GM12878 (cell line): ENCODE data around the gene ZMYM5. TPM values are rescaled to one million over a fixed set of nuclear protein-coding genes. Genes with fewer than 3 reads are reported as not detected.
A peak's percentile ranks its signal among the peaks of the same experiment; 100 is the strongest.

Experiments
- ATAC-seq: fragments of 200-7000 bp; cut with Tn5 transposase; 3 replicates; pipeline ENCODE4 v1.9.1; 2020; ENCODE audit warnings: mild to moderate bottlenecking, moderate library complexity
- Bru-seq: library from RNA; stranded (reverse); fragments of 400-500 nt; gene quantifications from one replicate; lab custom pipeline; 2021; lab: Mats Ljungman, UMichigan
- BruChase-seq, 2 experiments: library from RNA; stranded (reverse); fragments of 400-500 nt; gene quantifications; one replicate each; lab custom pipeline; 2021; lab: Mats Ljungman, UMichigan
- BruUV-seq: library from RNA; stranded (reverse); fragments of 400-500 nt; replicated peaks from 2 replicates; lab custom pipeline; 2021; lab: Mats Ljungman, UMichigan
- CTCF ChIA-PET: fragments of 300-600 bp; sonication (Branson Sonifier 250); formaldehyde crosslinking; extraction: SDS; loops from one replicate; lab custom pipeline; 2021; ENCODE audit warnings: inconsistent platforms; lab: Yijun Ruan, JAX
- POLR2A ChIA-PET: fragments of 350-600 bp; formaldehyde crosslinking; extraction: SDS; loops from one replicate; lab custom pipeline; 2021; ENCODE audit warnings: inconsistent platforms; lab: Charles Lee
- RAD21 ChIA-PET: fragments of 300-600 bp; sonication (Branson Sonifier 250); formaldehyde crosslinking; loops from one replicate; lab custom pipeline; 2023; ENCODE audit warnings: antibody characterized with exemption; ENCODE audit not compliant: unreplicated experiment; lab: Charles Lee
- SMC1A ChIA-PET: fragments of 300-600 bp; sonication (Branson Sonifier 250); formaldehyde crosslinking; loops from one replicate; lab custom pipeline; 2023; ENCODE audit not compliant: unreplicated experiment, uncharacterized antibody; lab: Charles Lee
- DNase-seq: peaks from one replicate; pipeline ENCODE4 v3.0.0-alpha.2; 2011; ENCODE audit warnings: low read depth, low spot score
- FAIRE-seq: peaks from 3 replicates; lab custom pipeline; 2011; peaks lifted over from hg19 to GRCh38; lab: Jason Lieb, UNC
- H2AFZ ChIP-seq: 2 replicates; pipeline ENCODE4 v1.6.0; 2011; ENCODE audit warnings: low read depth, low read length, control low read depth; ENCODE audit not compliant: control insufficient read depth
- H3K27ac ChIP-seq: 2 replicates; pipeline ENCODE4 v1.5.1; 2011; ENCODE audit warnings: control low read depth; ENCODE audit not compliant: control insufficient read depth, insufficient read depth
- H3K27me3 ChIP-seq, 2 experiments: replicated peaks in 1 of 2; 2 replicates each; pipeline versions ENCODE4 v1.6.0 to v1.6.1; 2011; ENCODE audit warnings: low read length in 1 of 2; ENCODE audit not compliant: control insufficient read depth in 2 of 2, insufficient read depth in 2 of 2
- H3K36me3 ChIP-seq, 2 experiments: 2 replicates each; pipeline ENCODE4 v1.5.1; 2011; ENCODE audit warnings: low read length in 1 of 2; ENCODE audit not compliant: control insufficient read depth in 2 of 2, insufficient read depth in 2 of 2
- H3K4me1 ChIP-seq: 2 replicates; pipeline ENCODE4 v1.6.1; 2011; ENCODE audit warnings: mild to moderate bottlenecking, low read length, moderate library complexity, mixed read lengths; ENCODE audit not compliant: control insufficient read depth, insufficient read depth
- H3K4me2 ChIP-seq: 2 replicates; pipeline ENCODE4 v1.6.0; 2011; ENCODE audit warnings: control low read depth; ENCODE audit not compliant: control insufficient read depth, insufficient read depth
- H3K4me3 ChIP-seq: fragments of 200-600 bp; sonication (generic); 2 replicates; pipeline ENCODE4 v1.5.1; 2016
- H3K79me2 ChIP-seq: 2 replicates; pipeline ENCODE4 v1.6.0; 2011; ENCODE audit warnings: low read length; ENCODE audit not compliant: control insufficient read depth, insufficient read depth
- H3K9ac ChIP-seq: 2 replicates; pipeline ENCODE4 v1.8.0; 2011; ENCODE audit warnings: low read length, control low read depth, mixed read lengths; ENCODE audit not compliant: control insufficient read depth, insufficient read depth
- H3K9me3 ChIP-seq: replicated peaks from 3 replicates; pipeline ENCODE4 v1.5.1; 2011; ENCODE audit warnings: mild to moderate bottlenecking, low read length; ENCODE audit not compliant: control insufficient read depth, insufficient read depth
- H4K20me1 ChIP-seq: 2 replicates; pipeline ENCODE4 v1.6.0; 2011; ENCODE audit not compliant: control insufficient read depth, insufficient read depth
- ATF7 ChIP-seq: fragments of 450-650 bp; IDR thresholded peaks from 2 replicates; pipeline ENCODE4 v1.6.1; 2016; ENCODE audit warnings: low read depth, mild to moderate bottlenecking
- EZH2 ChIP-seq: IDR thresholded peaks from 2 replicates; pipeline ENCODE4 v1.6.1; 2012; ENCODE audit warnings: low read depth, mild to moderate bottlenecking, control low read depth, inconsistent platforms, low read length, borderline replicate concordance; ENCODE audit not compliant: control insufficient read depth
- HCFC1 ChIP-seq: fragments of 150-350 bp; IDR thresholded peaks from 2 replicates; pipeline ENCODE4 v1.6.1; 2014; ENCODE audit warnings: low read length
- HDAC6 ChIP-seq: fragments of 200-600 bp; sonication (generic); IDR thresholded peaks from one replicate; pipeline ENCODE4 v1.8.0; 2017; ENCODE audit warnings: antibody characterized with exemption; ENCODE audit not compliant: unreplicated experiment
- IKZF1 ChIP-seq: fragments of 450-650 bp; conservative IDR thresholded peaks from 2 replicates; pipeline ENCODE4 v1.6.1; 2017; ENCODE audit warnings: antibody characterized with exemption, mild to moderate bottlenecking
- MEF2A ChIP-seq: IDR thresholded peaks from 2 replicates; pipeline ENCODE4 v1.6.1; 2011; ENCODE audit warnings: low read depth, mild to moderate bottlenecking, low read length, moderate library complexity; ENCODE audit not compliant: insufficient read depth
- NFXL1 ChIP-seq: fragments of 450-650 bp; IDR thresholded peaks from 2 replicates; pipeline ENCODE4 v1.6.1; 2017; ENCODE audit warnings: antibody characterized with exemption, mild to moderate bottlenecking, borderline replicate concordance
- TARDBP ChIP-seq: IDR thresholded peaks from 2 replicates; pipeline ENCODE4 v1.6.1; 2016; ENCODE audit warnings: borderline replicate concordance
- WGBS: methylation state at CpG from one replicate; pipeline ENCODE4 v1.1.6; 2016; ENCODE audit warnings: low lambda C conversion rate; ENCODE audit not compliant: insufficient replicate concordance, insufficient coverage; ENCODE audit errors: missing lambda C conversion rate; 5-methylcytosine and 5-hydroxymethylcytosine counted together
- in situ Hi-C: fragments of 300-500 bp; cut with MboI; formaldehyde crosslinking; loops from 9 replicates; pipeline ENCODE4 v1.14.3; 2018; ENCODE audit warnings: mixed read lengths
- intact Hi-C: fragments of 100-400 bp; cut with micrococcal nuclease; formaldehyde crosslinking; loops from one replicate; pipeline ENCODE4 v1.14.2; 2022; ENCODE audit not compliant: unreplicated experiment
- long read RNA-seq, 2 experiments: library from polyadenylated mRNA; unstranded; transcript quantifications; one replicate each; pipeline ENCODE4 v2.0.0, GENCODE V29; 2019 to 2020
- polyA minus RNA-seq, 3 experiments: library from RNA; depleted of rRNA, polyadenylated mRNA; stranded (reverse); fragments of >200 nt; gene quantifications; 2 replicates each; pipeline ENCODE4 v1.2.3, GENCODE V29; 2011
- polyA plus RNA-seq, 11 experiments: library from polyadenylated mRNA; depleted of rRNA in 4 of 11; unstranded in 6 of 11; stranded (reverse) in 5 of 11; fragments of >200 nt; fragmentation: Nextera tagmentation in 4 of 11; fragmentation: Illumina TruSeq in 1 of 11; extraction: Ambion mirVana in 4 of 11; extraction: Trizol in 1 of 11; gene quantifications; 1 replicate in 1 of 11; 2 replicates in 10 of 11; pipeline versions ENCODE4 v1.2.1 to v1.2.3, GENCODE V29; 2011 to 2016; ENCODE audit warnings: inconsistent platforms in 2 of 11, missing spikeins in 2 of 11, low read depth in 1 of 11
- total RNA-seq, 4 experiments: library from RNA; depleted of rRNA in 3 of 4; stranded (reverse); fragments of >200 nt in 3 of 4; fragmentation: Illumina TruSeq in 1 of 4; extraction: Trizol in 1 of 4; gene quantifications; 2 replicates each; pipeline versions ENCODE4 v1.2.1 to v1.2.3, GENCODE V29; 2013 to 2021
- TF ChIP-seq, protein P1 (sequence below): fragments of 450-650 bp; IDR thresholded peaks from 2 replicates; pipeline ENCODE4 v1.6.1; 2017; ENCODE audit warnings: mild to moderate bottlenecking, low read depth, inconsistent platforms; ENCODE audit not compliant: poor library complexity, severe bottlenecking
- TF ChIP-seq, protein P2 (sequence below): IDR thresholded peaks from 2 replicates; pipeline ENCODE4 v1.6.1; 2011; ENCODE audit warnings: low read depth, low read length, improper control_type of control experiment, borderline replicate concordance
- TF ChIP-seq, protein P3 (sequence below): IDR thresholded peaks from 2 replicates; pipeline ENCODE4 v1.6.1; 2011; ENCODE audit warnings: borderline replicate concordance, low read depth, mild to moderate bottlenecking, moderate library complexity, low read length; ENCODE audit not compliant: insufficient read depth, poor library complexity, severe bottlenecking

The ZMYM5 gene
- total RNA-seq (2013; cell fraction: nucleolus; rRNA removed) = 52.4 and 59.0 TPM in 2 replicates
- 8.2 and 10.5 TPM in 2 replicates for total RNA-seq (2014; rRNA removed)
- total RNA-seq (2014; rRNA removed; fragmentation: Illumina TruSeq; extraction: Trizol) = 13.3 and 14.1 TPM in 2 replicates
- total RNA-seq (2021) = 8.0 and 8.1 TPM in 2 replicates
- 7.0 TPM for polyA plus RNA-seq (2011; ENCODE audit: low read depth)
- polyA plus RNA-seq (2011; rRNA removed) = 12.4 and 23.1 TPM in 2 replicates
- polyA plus RNA-seq (2011; cell fraction: cytosol; rRNA removed) = 2.9 and 4.6 TPM in 2 replicates
- polyA plus RNA-seq (2011; cell fraction: nucleus; rRNA removed) = 6.6 and 6.8 TPM in 2 replicates
- 9.1 and 11.2 TPM in 2 replicates for polyA plus RNA-seq (2012)
- 11.8 and 13.9 TPM in 2 replicates for polyA plus RNA-seq (2014; fragmentation: Illumina TruSeq; extraction: Trizol)
- polyA plus RNA-seq (2014; fragmentation: Nextera tagmentation; extraction: Ambion mirVana) = 1 to 10 TPM; 7.7 to 9.4 TPM
- polyA plus RNA-seq (2014; rRNA removed) = 5.3 and 7.1 TPM in 2 replicates
- 10 to 100 TPM; 13.2 to 13.7 TPM for polyA plus RNA-seq (2016; fragmentation: Nextera tagmentation; extraction: Ambion mirVana)
- polyA minus RNA-seq (2011; rRNA and poly(A)+ RNA removed) = 6.6 and 11.8 TPM in 2 replicates
- 2.3 and 4.3 TPM in 2 replicates for polyA minus RNA-seq (2011; cell fraction: cytosol; rRNA and poly(A)+ RNA removed)
- 5.4 and 6.0 TPM in 2 replicates for polyA minus RNA-seq (2011; cell fraction: nucleus; rRNA and poly(A)+ RNA removed)
- Bru-seq, nascent RNA = percentile 83 among the genes with signal in this experiment
- percentile 73 among the genes with signal in this experiment for BruChase-seq, experiment 1, labeled RNA remaining after a 6-hour chase
- BruChase-seq, experiment 2, labeled RNA remaining after a 2-hour chase = percentile 77 among the genes with signal in this experiment
- long read RNA-seq, experiment 1, partial matches to known transcripts = 5 of 16 reads
- long read RNA-seq, experiment 1, other reads (novel, unspliced or antisense) = 5 of 16 reads
- long read RNA-seq, experiment 2, transcript ZMYM5-203 (5 exons, 1,092 nt) = minor isoform, 12 of 105 reads
- long read RNA-seq, experiment 2, transcript ZMYM5-201 (8 exons, 3,268 nt) = major isoform, 21 of 105 reads
- long read RNA-seq, experiment 2, transcript ZMYM5-202 (6 exons, 1,382 nt) = minor isoform, 12 of 105 reads
- long read RNA-seq, experiment 2, partial matches to known transcripts = 26 of 105 reads
- long read RNA-seq, experiment 2, other reads (novel, unspliced or antisense) = 33 of 105 reads

DNA sequence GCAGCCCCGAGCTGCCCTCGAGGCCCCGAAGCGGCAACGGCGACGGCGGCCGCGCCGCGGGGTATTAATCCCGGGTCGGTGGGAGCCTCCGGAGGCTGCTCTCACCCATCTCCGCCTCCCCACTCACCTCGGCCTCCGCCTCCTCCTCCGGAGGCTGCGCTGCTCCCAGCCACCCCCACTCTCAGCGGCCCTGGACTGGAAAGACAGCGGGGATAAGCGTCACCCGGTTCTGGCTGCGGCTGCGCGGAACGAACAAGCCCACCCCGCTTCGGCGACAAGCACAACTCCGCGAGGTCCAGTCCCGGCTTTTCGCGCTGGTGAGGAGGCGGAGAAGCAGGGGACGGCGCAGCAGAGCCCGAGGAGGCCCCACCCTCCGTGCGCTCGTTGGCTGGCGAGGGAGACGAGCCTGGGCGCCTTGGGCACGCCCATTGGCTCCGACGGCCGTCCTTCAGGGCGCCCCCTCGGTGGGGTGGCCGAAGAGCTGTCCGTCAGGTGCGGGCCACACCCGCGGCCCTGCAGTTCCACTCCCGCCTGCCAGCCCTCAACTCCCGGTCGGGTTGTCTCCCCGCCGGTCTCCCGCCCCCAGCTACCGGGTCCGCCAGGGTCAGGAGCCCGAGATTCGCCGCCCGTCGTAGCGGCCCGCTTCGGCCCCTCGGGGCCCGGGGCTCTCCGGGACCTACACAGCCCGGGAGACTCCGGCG is at the start of gene ZMYM5:
ZMYM5 (minus strand) TSS at position 327 of the 701 bp plus-strand sequence. CDS start 11,469 bp downstream, outside the sequence.
- H4K20me1 ChIP-seq = no peaks in the 10 kb centered on the region
- peak within 1 kb of the TSS; percentile 80 for H2AFZ ChIP-seq
- ChIA-PET POLR2A (interaction anchor here (0.9 kb wide), 3 partner anchors 10 to 81 kb away, joined by 3 to 5 read pairs (median 3); partner anchors contain the start of gene PSPC1), CTCF (interaction anchor here (0.7 to 1.2 kb wide), 2 partner anchors 16 to 18 kb away, joined by 3 read pairs; no protein-coding TSS in a partner anchor), RAD21 (interaction anchor here (0.9 to 1.0 kb wide), 2 partner anchors 64 to 80 kb away, joined by 3 read pairs; partner anchors contain the start of gene PSPC1), SMC1A (interaction anchor here (1.1 to 1.4 kb wide), 2 partner anchors 24 to 81 kb away, joined by 3 to 4 read pairs; partner anchors contain the start of gene PSPC1)
- peak within 1 kb of the TSS; percentile 99 for H3K27ac ChIP-seq
- intact Hi-C loops = loop anchor here (1.0 to 10.0 kb wide), 4 partner anchors 81 to 229 kb away; partner anchors contain the start of genes MPHOSPH8 and PSPC1
- H3K9me3 ChIP-seq = no peaks in the 10 kb centered on the region; the same call in 2 of the 3 replicates
- no peaks in the 10 kb centered on the region for H3K27me3 ChIP-seq
- DNase-seq = peak; percentile 95
- peaks cover 41% of the 10 kb centered on the region for H3K79me2 ChIP-seq
- peak; percentile 99 for FAIRE-seq
- H3K36me3 ChIP-seq = no peaks in the 10 kb centered on the region; a peak in 1 of 4 replicates
- peak within 1 kb of the TSS; percentile 98 for H3K9ac ChIP-seq
- peaks cover 20% of the 10 kb centered on the region for H3K4me1 ChIP-seq
- peak; percentile 91 for ATAC-seq
- no TSS peak for BruUV-seq
- peak within 1 kb of the TSS; percentile 87 for H3K4me2 ChIP-seq
- peak within 1 kb of the TSS; percentile 82 for H3K4me3 ChIP-seq
- WGBS = under 1% methylated on average over 63 of the region's 79 CpGs
- in situ Hi-C loops = no loop called here
- no peak for TF ChIP-seq HDAC6
- TF ChIP-seq MEF2A = peak; percentile 51; the same call in 1 of the 2 replicates
- TF ChIP-seq IKZF1 = peak; percentile 84; the same call in 1 of the 2 replicates
- no peak for TF ChIP-seq ATF7
- no peak; the same call in none of the 2 replicates for TF ChIP-seq HCFC1
- TF ChIP-seq TARDBP = 0 out of 2 replicates have a peak, but pooled peaks have one; percentile 19
- no peak for TF ChIP-seq NFXL1
- TF ChIP-seq, protein P1, sequence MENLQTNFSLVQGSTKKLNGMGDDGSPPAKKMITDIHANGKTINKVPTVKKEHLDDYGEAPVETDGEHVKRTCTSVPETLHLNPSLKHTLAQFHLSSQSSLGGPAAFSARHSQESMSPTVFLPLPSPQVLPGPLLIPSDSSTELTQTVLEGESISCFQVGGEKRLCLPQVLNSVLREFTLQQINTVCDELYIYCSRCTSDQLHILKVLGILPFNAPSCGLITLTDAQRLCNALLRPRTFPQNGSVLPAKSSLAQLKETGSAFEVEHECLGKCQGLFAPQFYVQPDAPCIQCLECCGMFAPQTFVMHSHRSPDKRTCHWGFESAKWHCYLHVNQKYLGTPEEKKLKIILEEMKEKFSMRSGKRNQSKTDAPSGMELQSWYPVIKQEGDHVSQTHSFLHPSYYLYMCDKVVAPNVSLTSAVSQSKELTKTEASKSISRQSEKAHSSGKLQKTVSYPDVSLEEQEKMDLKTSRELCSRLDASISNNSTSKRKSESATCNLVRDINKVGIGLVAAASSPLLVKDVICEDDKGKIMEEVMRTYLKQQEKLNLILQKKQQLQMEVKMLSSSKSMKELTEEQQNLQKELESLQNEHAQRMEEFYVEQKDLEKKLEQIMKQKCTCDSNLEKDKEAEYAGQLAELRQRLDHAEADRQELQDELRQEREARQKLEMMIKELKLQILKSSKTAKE = no peak
- TF ChIP-seq, protein P2, sequence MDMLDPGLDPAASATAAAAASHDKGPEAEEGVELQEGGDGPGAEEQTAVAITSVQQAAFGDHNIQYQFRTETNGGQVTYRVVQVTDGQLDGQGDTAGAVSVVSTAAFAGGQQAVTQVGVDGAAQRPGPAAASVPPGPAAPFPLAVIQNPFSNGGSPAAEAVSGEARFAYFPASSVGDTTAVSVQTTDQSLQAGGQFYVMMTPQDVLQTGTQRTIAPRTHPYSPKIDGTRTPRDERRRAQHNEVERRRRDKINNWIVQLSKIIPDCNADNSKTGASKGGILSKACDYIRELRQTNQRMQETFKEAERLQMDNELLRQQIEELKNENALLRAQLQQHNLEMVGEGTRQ = no peak
- no peak for TF ChIP-seq EZH2
- TF ChIP-seq, protein P3, sequence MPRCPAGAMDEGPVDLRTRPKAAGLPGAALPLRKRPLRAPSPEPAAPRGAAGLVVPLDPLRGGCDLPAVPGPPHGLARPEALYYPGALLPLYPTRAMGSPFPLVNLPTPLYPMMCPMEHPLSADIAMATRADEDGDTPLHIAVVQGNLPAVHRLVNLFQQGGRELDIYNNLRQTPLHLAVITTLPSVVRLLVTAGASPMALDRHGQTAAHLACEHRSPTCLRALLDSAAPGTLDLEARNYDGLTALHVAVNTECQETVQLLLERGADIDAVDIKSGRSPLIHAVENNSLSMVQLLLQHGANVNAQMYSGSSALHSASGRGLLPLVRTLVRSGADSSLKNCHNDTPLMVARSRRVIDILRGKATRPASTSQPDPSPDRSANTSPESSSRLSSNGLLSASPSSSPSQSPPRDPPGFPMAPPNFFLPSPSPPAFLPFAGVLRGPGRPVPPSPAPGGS = no peak
